Calu3 (cell line): ENCODE data around the gene GLYR1. TPM values are rescaled to one million over a fixed set of nuclear protein-coding genes. Genes with fewer than 3 reads are reported as not detected.

Experiments used
- BruUV-seq: library from RNA; stranded (reverse); fragments of 400-500 nt; replicated peaks from 2 replicates; lab custom pipeline; 2021; lab: Mats Ljungman, UMichigan
- CTCF ChIA-PET: fragments of 300-600 bp; sonication (Branson Sonifier 250); formaldehyde crosslinking; loops from one replicate; lab custom pipeline; 2022; ENCODE audit warnings: antibody characterized with exemption; lab: Charles Lee
- DNase-seq: peaks from one replicate; pipeline ENCODE4 v3.0.0; 2022
- H3K27ac Mint-ChIP-seq: one replicate; pipeline ENCODE4 v1.8.0; 2022; ENCODE audit warnings: mixed read lengths; ENCODE audit not compliant: unreplicated experiment
- H3K27me3 Mint-ChIP-seq: one replicate; pipeline ENCODE4 v1.8.0; 2022; ENCODE audit warnings: mixed read lengths; ENCODE audit not compliant: unreplicated experiment
- H3K36me3 Mint-ChIP-seq: one replicate; pipeline ENCODE4 v1.8.0; 2022; ENCODE audit warnings: mild to moderate bottlenecking, moderate library complexity, mixed read lengths; ENCODE audit not compliant: insufficient read depth, unreplicated experiment
- H3K4me1 Mint-ChIP-seq: one replicate; pipeline ENCODE4 v1.8.0; 2022; ENCODE audit warnings: mild to moderate bottlenecking, low read depth, mixed read lengths; ENCODE audit not compliant: unreplicated experiment
- H3K4me3 Mint-ChIP-seq: one replicate; pipeline ENCODE4 v1.8.0; 2022; ENCODE audit warnings: mild to moderate bottlenecking, low read depth, moderate library complexity, mixed read lengths; ENCODE audit not compliant: unreplicated experiment
- H3K9me3 Mint-ChIP-seq: one replicate; pipeline ENCODE4 v1.8.0; 2022; ENCODE audit warnings: low read depth, mixed read lengths; ENCODE audit not compliant: unreplicated experiment
- intact Hi-C: fragments of 100-400 bp; cut with micrococcal nuclease; formaldehyde crosslinking; loops from one replicate; pipeline ENCODE4 v1.10.0; 2022; ENCODE audit not compliant: unreplicated experiment
- total RNA-seq: library from RNA; stranded (reverse); gene quantifications from 2 replicates; pipeline ENCODE4 v1.2.3, GENCODE V29; 2022
- TF ChIP-seq, protein P1 (sequence below): fragments of 200-600 bp; IDR thresholded peaks from one replicate; pipeline ENCODE4 v1.8.0; 2022; ENCODE audit warnings: antibody characterized with exemption; ENCODE audit not compliant: unreplicated experiment

GLYR1 gene
- total RNA-seq, 1 experiment from 2014 or later = 158 TPM

DNA sequence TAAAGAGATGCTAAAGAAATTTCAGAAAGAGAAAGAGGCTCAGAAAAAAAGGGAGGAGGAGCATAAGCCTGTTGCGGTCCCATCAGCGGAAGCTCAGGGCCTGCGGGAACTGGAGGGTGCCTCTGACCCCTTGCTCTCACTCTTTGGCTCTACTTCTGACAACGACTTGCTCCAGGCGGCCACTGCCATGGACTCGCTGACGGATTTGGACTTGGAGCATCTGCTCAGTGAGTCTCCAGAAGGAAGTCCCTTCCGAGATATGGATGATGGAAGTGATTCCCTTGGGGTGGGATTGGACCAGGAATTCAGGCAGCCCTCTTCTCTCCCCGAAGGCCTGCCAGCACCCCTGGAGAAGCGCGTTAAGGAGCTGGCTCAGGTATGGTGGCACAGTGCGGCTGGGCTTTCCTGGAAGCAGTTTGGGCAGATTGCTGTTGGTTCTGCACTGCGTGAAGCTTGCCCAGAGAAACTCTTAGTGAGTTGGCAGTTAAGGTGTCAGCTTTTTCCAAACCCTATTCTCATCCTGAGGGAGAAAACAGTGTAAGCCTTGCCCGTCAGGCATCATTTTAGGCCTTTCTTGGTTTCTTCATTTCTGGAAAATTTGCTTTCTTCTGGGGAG is 13.7 kb upstream of the GLYR1 start:
- Mint-ChIP-seq H3K4me3 (no peak overlapping the region), H3K4me1 (peaks cover 15% of the 10 kb centered on the region), H3K27ac (no peak overlapping the region), H3K27me3 (no peaks in the 10 kb centered on the region), H3K9me3 (no peaks in the 10 kb centered on the region), H3K36me3 (peaks cover 28% of the 10 kb centered on the region)
- CTCF ChIA-PET = no interaction called here
- intact Hi-C loops = no loop called here
- DNase-seq = no peak
- TF ChIP-seq, protein P1, sequence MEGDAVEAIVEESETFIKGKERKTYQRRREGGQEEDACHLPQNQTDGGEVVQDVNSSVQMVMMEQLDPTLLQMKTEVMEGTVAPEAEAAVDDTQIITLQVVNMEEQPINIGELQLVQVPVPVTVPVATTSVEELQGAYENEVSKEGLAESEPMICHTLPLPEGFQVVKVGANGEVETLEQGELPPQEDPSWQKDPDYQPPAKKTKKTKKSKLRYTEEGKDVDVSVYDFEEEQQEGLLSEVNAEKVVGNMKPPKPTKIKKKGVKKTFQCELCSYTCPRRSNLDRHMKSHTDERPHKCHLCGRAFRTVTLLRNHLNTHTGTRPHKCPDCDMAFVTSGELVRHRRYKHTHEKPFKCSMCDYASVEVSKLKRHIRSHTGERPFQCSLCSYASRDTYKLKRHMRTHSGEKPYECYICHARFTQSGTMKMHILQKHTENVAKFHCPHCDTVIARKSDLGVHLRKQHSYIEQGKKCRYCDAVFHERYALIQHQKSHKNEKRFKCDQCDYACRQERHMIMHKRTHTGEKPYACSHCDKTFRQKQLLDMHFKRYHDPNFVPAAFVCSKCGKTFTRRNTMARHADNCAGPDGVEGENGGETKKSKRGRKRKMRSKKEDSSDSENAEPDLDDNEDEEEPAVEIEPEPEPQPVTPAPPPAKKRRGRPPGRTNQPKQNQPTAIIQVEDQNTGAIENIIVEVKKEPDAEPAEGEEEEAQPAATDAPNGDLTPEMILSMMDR = no peak
- no TSS peak for BruUV-seq

DNA sequence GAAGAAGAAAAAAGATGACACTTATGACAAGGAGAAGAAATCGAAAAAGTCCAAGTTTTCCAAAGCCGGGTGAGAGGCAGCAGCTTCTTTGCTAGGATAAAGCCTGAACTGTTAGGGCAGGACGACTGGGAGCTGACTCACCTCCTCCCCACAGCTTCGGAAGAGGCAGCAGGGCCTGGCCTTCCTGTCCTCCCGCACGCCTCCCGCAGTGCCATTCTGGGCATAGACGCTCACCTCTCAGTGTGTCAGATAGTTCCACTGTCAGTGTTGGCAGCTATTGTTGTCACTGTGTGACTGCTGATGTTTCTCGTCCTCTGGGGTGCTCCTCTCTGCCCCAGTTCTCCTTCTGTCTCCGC is 12.8 kb upstream of the GLYR1 start:
- CTCF ChIA-PET = no interaction called here

DNA sequence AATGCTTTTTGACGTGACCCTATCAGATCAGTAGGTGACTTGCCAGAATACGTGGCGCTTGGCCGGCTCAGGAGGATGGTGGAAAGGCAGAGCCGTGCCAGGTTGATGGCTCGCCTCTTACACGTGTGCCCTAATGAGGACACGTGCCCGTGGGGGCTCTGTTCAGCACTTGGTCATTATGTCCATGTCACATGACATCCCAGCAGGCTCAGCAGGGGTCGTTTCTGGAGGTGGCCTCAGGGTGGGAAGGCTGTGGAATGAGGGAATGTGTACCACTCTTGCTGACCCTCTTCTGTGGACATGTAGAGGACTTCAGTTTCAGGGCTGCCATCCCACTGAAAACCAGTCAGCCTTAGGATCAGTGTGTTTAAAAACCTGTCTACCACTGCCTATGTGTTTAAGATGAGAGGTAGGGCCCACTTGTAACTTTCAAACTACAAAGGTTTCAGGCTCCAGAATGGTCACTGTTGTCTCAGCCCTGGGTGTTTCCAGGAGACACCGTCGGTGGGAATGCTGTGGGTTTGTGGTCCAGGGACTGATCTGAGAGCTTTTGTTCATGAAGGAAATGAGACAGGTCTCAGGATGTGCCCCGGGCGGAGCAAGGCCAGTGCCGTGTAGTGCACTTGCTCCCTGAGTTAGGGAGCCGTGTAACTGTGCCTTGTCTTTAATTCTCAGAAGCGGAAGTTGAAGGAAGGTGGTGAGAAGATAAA is 12.3 kb upstream of the GLYR1 start:
- Mint-ChIP-seq H3K4me1 (peaks cover 15% of the 10 kb centered on the region), H3K36me3 (peaks cover 35% of the 10 kb centered on the region), H3K4me3 (no peak overlapping the region), H3K27me3 (no peaks in the 10 kb centered on the region), H3K9me3 (no peaks in the 10 kb centered on the region), H3K27ac (no peak overlapping the region)
- intact Hi-C loops = no loop called here
- no TSS peak for BruUV-seq
- no peak for DNase-seq
- CTCF ChIA-PET = no interaction called here
- TF ChIP-seq, protein P1 = no peak

More for the DNA sequence above, 12.8 kb upstream of the GLYR1 start:
- BruUV-seq = no TSS peak
- intact Hi-C loops = no loop called here
- Mint-ChIP-seq H3K27me3 (no peaks in the 10 kb centered on the region), H3K4me1 (peaks cover 15% of the 10 kb centered on the region), H3K4me3 (no peak overlapping the region), H3K9me3 (no peaks in the 10 kb centered on the region), H3K36me3 (peaks cover 29% of the 10 kb centered on the region), H3K27ac (no peak overlapping the region)
- DNase-seq = no peak
- TF ChIP-seq, protein P1 = no peak

DNA sequence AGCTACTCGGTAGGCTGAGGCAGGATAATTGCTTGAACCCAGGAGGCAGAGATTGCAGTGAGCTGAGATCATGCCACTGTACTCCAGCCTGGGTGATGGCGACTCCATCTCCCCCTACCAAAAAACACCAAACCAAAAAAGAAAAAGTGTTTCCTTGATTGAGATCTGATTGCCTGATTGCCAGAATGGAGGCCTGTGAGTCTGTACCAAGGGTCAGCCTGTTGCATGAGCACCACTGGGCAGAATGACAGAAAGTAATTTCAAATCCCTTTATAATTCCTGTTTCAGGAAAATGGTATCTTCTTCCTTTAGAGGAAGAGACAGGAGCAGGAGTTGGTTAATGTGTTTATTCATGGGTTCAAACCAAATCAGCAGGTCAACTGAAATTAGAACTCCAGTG is 8.7 kb upstream of the GLYR1 start:
- no peaks in the 10 kb centered on the region for H3K27me3 Mint-ChIP-seq
- intact Hi-C loops = no loop called here
- TF ChIP-seq, protein P1 = no peak
- CTCF ChIA-PET = no interaction called here
- H3K27ac Mint-ChIP-seq = no peak overlapping the region
- no peak for DNase-seq
- H3K36me3 Mint-ChIP-seq = peaks cover 49% of the 10 kb centered on the region
- H3K9me3 Mint-ChIP-seq = no peaks in the 10 kb centered on the region
- peaks cover 36% of the 10 kb centered on the region for H3K4me1 Mint-ChIP-seq
- H3K4me3 Mint-ChIP-seq = no peak overlapping the region
- no TSS peak for BruUV-seq
